HFF-Myc (cell line): Measurements from ENCODE around the gene TLE1.
A peak's percentile ranks its signal among the peaks of the same experiment; 100 is the strongest.

Experiments used
- DNase-seq: peaks from one replicate; pipeline ENCODE4 v3.0.0-alpha.2; 2011; ENCODE audit warnings: low read depth; ENCODE audit errors: extremely low read depth
- H3K4me3 ChIP-seq: replicated peaks from 2 replicates; pipeline ENCODE4 v1.5.1; 2011; ENCODE audit warnings: low read depth, mild to moderate bottlenecking, control low read depth, low read length
- TF ChIP-seq, protein P1 (sequence below): IDR thresholded peaks from 2 replicates; pipeline ENCODE4 v1.5.1; 2012; ENCODE audit warnings: mild to moderate bottlenecking, low read depth, low read length, control low read depth; ENCODE audit errors: missing control alignments

The TLE1 gene

DNA sequence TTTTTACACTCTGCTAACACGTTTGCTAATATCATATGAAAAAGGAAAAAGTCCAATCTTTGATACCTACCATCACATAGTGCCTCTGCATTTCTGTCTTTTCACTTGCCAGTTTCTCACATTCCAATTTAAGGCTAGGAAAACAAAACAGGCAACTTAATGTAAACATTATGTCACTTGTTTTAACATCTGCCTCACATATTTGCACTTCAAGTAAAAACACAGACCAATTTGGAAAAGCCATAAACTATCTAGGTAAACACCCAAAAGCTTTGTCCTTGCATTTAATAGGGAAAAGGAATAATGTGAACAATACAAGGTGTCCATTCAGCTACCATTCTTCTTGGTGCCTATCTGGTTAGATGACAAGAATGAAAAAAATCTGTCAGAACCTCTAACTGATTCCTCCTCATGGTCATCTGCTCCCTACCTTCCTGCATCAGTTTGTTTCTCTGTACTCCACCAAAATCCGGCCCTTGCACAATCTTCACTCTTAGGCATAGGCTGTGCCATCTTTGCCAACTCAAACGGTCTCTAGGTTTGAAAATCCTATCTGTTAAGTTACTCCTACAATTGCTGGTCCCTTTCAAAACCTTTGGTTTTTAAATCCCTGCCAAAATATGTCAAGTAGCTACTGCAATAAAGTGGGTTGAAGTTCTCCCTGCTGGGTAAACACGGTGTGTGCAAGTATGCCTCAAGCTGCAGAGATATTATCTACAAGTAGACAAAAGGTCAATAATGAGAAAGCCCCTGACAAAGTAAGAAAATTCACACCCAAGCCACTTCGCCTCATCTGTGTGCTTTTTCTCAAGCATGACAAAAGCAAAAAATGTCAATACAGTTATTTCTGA lies 3.4 kb downstream of the TLE1 start:
- H3K4me3 ChIP-seq: peak overlapping the region; percentile 54; the same call in 1 of the 2 replicates
- TF ChIP-seq, protein P1, sequence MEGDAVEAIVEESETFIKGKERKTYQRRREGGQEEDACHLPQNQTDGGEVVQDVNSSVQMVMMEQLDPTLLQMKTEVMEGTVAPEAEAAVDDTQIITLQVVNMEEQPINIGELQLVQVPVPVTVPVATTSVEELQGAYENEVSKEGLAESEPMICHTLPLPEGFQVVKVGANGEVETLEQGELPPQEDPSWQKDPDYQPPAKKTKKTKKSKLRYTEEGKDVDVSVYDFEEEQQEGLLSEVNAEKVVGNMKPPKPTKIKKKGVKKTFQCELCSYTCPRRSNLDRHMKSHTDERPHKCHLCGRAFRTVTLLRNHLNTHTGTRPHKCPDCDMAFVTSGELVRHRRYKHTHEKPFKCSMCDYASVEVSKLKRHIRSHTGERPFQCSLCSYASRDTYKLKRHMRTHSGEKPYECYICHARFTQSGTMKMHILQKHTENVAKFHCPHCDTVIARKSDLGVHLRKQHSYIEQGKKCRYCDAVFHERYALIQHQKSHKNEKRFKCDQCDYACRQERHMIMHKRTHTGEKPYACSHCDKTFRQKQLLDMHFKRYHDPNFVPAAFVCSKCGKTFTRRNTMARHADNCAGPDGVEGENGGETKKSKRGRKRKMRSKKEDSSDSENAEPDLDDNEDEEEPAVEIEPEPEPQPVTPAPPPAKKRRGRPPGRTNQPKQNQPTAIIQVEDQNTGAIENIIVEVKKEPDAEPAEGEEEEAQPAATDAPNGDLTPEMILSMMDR: no peak
- DNase-seq: no peak

DNA sequence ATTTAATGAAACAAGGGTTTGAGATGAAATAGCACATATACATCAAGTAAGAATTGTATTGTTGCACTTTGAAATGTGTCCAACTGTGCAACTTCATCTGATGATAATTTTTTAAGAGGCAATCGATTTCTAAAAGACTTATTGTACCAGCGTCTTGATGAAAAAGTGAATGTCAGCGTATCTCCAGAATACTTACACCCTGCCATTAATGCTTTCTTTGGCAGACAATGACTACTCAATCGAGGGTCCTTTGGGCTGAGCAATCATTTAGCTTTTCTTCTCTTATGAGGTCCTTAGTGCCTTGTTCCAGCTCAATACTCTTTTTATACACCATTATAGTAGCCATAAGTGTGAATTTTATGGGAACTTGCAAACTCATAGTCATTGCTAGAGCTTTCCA lies 4.7 kb downstream of the TLE1 start:
- TF ChIP-seq, protein P1: no peak
- H3K4me3 ChIP-seq: no peak overlapping the region
- no peak for DNase-seq

DNA sequence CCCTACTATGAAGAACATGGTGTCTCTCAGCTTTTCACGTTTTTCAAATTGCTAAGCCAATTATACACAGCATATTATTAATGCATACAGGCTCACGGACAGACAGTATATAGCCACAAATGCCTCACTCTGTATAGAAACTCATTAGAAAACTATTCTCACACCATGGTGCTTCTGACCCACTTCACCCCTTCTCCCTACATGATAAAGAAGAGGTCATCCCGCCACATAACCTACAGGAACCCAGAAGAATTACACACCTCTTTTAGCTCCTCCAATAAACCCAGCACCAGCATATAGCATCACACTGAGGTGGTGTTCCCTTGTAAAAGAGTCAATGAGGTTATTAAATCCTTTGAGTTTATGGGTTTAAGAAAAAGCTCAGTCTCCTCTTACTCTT lies 5.6 kb downstream of the TLE1 start:
- DNase-seq: no peak
- H3K4me3 ChIP-seq: no peak overlapping the region
- TF ChIP-seq, protein P1: no peak

DNA sequence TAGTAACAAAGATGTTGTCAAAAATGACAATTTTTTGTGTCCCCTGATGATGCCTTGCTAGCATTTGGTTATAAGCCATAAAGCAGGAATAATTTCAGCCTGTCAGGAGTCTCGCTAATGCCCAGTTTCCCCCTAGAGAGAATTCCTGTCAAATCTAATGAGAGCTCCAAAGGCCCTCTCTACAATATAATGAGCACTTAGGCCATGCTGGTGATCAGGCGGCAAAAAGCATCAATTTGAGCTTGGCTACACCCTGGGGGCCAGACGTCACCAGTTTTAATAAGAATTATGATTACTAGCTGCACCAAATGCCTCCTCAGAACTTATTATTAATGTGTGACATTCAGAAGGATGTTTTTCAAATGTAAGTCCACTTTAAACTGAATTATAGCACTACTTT lies 6.1 kb downstream of the TLE1 start:
- no peak overlapping the region for H3K4me3 ChIP-seq
- DNase-seq: no peak

DNA sequence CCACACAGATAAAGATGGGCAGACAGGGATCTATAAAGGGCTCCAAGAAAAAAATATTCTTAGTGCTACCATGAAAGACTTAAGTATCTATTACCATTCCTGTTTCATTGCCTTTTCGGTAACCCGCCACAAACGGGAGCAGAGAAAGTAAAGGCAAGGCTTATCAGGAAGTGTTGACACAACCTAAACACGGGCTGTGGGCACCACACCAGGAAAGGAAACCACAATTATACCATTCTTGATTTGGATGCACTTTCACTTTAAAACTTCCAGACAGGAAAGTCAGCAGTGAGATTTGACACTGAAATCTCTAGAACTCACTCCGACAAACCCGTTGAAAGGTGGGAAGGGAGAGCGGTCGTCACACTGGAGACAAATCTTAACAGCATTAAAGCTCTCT lies 6.5 kb downstream of the TLE1 start:
- DNase-seq: no peak
- TF ChIP-seq, protein P1: no peak
- H3K4me3 ChIP-seq: no peak overlapping the region

More for the DNA sequence above, 6.1 kb downstream of the TLE1 start:
- TF ChIP-seq, protein P1: no peak

DNA sequence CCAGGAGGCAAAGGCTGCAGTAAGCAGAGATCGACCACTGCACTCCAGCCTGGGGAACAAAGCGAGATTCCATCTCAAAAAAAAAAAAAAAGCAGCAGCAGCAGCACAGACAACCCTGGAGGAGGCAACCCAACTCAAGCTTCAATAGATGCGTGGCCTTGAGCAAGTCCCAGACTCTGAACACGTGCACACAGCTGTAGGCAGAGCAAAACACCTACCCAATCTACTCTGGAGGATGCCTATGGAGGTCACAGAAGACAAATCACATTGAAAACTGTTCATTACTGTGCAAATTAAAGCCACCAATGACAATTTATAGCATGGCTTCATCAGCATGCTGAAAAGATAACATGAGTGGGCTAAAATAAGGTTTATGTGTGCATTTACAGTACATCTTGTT lies 7.2 kb downstream of the TLE1 start:
- H3K4me3 ChIP-seq: no peak overlapping the region
- TF ChIP-seq, protein P1: no peak
- no peak for DNase-seq
